ENCODE data around the gene CBX1. TPM values are rescaled to one million over a fixed set of nuclear protein-coding genes. Genes with fewer than 3 reads are reported as not detected.
A peak's percentile ranks its signal among the peaks of the same experiment; 100 is the strongest.

The CBX1 gene
- total RNA-seq, 1 donor from 2014 or later = 181 TPM

- no peak for DNase-seq (ENCODE audit: low spot score, unreplicated experiment)
- TF ChIP-seq, protein P1, sequence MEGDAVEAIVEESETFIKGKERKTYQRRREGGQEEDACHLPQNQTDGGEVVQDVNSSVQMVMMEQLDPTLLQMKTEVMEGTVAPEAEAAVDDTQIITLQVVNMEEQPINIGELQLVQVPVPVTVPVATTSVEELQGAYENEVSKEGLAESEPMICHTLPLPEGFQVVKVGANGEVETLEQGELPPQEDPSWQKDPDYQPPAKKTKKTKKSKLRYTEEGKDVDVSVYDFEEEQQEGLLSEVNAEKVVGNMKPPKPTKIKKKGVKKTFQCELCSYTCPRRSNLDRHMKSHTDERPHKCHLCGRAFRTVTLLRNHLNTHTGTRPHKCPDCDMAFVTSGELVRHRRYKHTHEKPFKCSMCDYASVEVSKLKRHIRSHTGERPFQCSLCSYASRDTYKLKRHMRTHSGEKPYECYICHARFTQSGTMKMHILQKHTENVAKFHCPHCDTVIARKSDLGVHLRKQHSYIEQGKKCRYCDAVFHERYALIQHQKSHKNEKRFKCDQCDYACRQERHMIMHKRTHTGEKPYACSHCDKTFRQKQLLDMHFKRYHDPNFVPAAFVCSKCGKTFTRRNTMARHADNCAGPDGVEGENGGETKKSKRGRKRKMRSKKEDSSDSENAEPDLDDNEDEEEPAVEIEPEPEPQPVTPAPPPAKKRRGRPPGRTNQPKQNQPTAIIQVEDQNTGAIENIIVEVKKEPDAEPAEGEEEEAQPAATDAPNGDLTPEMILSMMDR (IDR thresholded peaks at IDR 0.05; ENCODE audit: unreplicated experiment) = no peak
- Mint-ChIP-seq H3K27ac (no peak overlapping the region), H3K4me3 (ENCODE audit: low read depth) (peak overlapping the region; percentile 97), H3K9me3 (ENCODE audit: low read depth) (no peaks in the 10 kb centered on the region), H3K27me3 (no peaks in the 10 kb centered on the region), H3K4me1 (ENCODE audit: low read depth) (peaks cover 10% of the 10 kb centered on the region), H3K36me3 (ENCODE audit: insufficient read depth) (peaks cover 1% of the 10 kb centered on the region)
These were observed 1.8 kb upstream of the CBX1 start for GRCh38 chr17:48102798-48103715.

DNA sequence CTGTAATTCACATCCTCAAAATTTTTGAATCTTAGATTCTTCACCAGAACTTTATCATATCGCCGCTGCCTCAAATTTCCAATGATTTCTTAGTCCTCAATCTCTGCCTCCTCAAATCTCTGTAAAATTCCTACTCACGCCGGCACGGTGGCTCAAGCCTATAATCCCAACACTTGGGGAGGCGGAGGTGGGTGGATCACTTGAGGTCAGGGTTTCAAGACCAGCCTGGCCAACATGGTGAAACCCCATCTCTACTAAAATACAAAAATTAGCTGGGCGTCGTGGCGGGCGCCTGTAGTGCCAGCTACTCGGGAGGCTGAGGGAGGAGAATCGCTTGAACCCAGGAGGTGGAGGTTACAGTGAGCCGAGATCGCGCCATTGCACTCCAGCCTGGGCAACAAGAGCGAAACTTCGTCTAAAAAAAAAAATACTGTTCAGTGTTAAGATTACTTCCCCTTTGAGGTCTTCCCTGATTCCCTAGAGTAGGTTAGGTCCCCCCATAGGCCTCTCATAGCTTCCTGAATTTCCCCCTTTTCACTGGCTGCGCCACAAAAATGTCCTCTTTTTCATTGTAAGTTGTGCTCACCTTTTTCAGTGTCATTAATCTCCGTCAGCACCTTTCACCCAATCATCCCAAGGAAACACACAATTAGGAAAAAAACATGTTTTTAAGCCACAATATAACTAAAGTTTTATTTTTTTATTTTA, 919 bp upstream of the CBX1 start:
- Mint-ChIP-seq H3K9me3 (ENCODE audit: low read depth) (no peaks in the 10 kb centered on the region), H3K36me3 (ENCODE audit: insufficient read depth) (peaks cover 1% of the 10 kb centered on the region), H3K4me3 (ENCODE audit: low read depth) (peak overlapping the region; percentile 97), H3K4me1 (ENCODE audit: low read depth) (peaks cover 8% of the 10 kb centered on the region), H3K27ac (peak overlapping the region; percentile 78), H3K27me3 (no peaks in the 10 kb centered on the region)
- TF ChIP-seq, protein P1 (IDR thresholded peaks at IDR 0.05; ENCODE audit: unreplicated experiment) = no peak
- no peak for DNase-seq (ENCODE audit: low spot score, unreplicated experiment)

DNA sequence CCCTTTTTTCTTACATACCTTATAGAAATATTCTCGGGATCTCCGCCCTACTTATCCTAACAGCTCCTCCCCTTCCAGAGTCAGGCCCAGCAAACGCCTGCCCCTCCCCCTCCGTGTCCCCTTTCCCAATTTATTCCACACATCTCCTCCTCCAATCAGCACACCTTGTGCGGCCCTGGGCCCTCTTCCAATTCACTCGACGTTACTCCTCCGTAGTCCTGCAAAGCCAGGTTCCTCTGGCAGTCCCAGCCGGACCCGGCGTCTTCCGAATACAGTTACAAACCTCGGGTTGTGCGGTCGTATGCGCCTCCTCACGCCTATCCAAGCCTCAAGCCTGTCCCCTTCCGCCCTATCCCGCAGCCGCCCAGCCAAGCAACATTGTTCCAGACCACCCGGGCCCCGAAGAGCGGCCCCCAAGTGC, 677 bp downstream of the CBX1 start:
- no peaks in the 10 kb centered on the region for H3K27me3 Mint-ChIP-seq
- TF ChIP-seq, protein P1 (IDR thresholded peaks at IDR 0.05; ENCODE audit: unreplicated experiment) = no peak

DNA sequence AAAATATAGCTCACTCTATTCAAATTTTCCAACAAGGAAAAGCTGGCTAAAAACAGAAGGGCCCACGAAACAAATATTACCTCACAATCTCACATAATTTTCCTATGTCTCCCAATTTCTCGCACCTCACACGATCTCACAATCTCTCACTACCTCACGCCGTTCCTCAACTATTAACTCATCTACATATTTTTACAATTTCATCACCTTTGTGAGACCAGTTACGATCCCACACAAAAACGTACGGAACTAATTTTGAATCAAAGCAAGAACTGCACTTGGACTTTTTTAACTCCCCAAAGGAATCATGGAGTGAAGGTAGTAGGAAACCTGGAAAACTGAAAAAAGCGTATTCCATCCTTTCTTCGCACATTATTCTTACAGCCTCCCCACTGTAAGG, 1.1 kb downstream of the CBX1 start:
- DNase-seq (ENCODE audit: low spot score, unreplicated experiment) = no peak
- TF ChIP-seq, protein P1 (IDR thresholded peaks at IDR 0.05; ENCODE audit: unreplicated experiment) = no peak
- peak overlapping the region; percentile 97 for H3K4me3 Mint-ChIP-seq (ENCODE audit: low read depth)
- H3K9me3 Mint-ChIP-seq (ENCODE audit: low read depth) = no peaks in the 10 kb centered on the region
- peaks cover 3% of the 10 kb centered on the region for H3K36me3 Mint-ChIP-seq (ENCODE audit: insufficient read depth)
- no peaks in the 10 kb centered on the region for H3K27me3 Mint-ChIP-seq
- peaks cover 8% of the 10 kb centered on the region for H3K4me1 Mint-ChIP-seq (ENCODE audit: low read depth)
- H3K27ac Mint-ChIP-seq = peak overlapping the region; percentile 94

More for the DNA sequence above, 677 bp downstream of the CBX1 start:
- peaks cover 8% of the 10 kb centered on the region for H3K4me1 Mint-ChIP-seq (ENCODE audit: low read depth)
- H3K4me3 Mint-ChIP-seq (ENCODE audit: low read depth) = peak overlapping the region; percentile 97
- peaks cover 1% of the 10 kb centered on the region for H3K36me3 Mint-ChIP-seq (ENCODE audit: insufficient read depth)
- peak overlapping the region; percentile 94 for H3K27ac Mint-ChIP-seq
- peak; percentile 34 for DNase-seq (ENCODE audit: low spot score, unreplicated experiment)
- H3K9me3 Mint-ChIP-seq (ENCODE audit: low read depth) = no peaks in the 10 kb centered on the region

- no peak for DNase-seq (ENCODE audit: low spot score, unreplicated experiment)
- Mint-ChIP-seq H3K27ac (no peak overlapping the region), H3K4me1 (ENCODE audit: low read depth) (peaks cover 11% of the 10 kb centered on the region), H3K9me3 (ENCODE audit: low read depth) (no peaks in the 10 kb centered on the region), H3K4me3 (ENCODE audit: low read depth) (no peak overlapping the region), H3K27me3 (no peaks in the 10 kb centered on the region), H3K36me3 (ENCODE audit: insufficient read depth) (peaks cover 10% of the 10 kb centered on the region)
- TF ChIP-seq, protein P1 (IDR thresholded peaks at IDR 0.05; ENCODE audit: unreplicated experiment) = no peak
These were observed 5.7 kb downstream of the CBX1 start for GRCh38 chr17:48095611-48096010.

Measured in progenitor cell of endocrine pancreas (in vitro differentiated cells).